Neural cell (in vitro differentiated cells): ENCODE results near the gene SEC24D. TPM values are rescaled to one million over a fixed set of nuclear protein-coding genes. Genes with fewer than 3 reads are reported as not detected.

Source experiments
- H2AFZ ChIP-seq: fragments of 200-600, 300-800 bp; sonication (generic), shearing (Covaris generic); 2 replicates; pipeline ENCODE4 v1.6.0; 2014; ENCODE audit warnings: low read depth, mild to moderate bottlenecking, antibody characterized with exemption, low read length, moderate library complexity
- H3F3A ChIP-seq: fragments of 200-600 bp; shearing (Covaris generic); 2 replicates; pipeline ENCODE4 v1.6.1; 2016; ENCODE audit warnings: mild to moderate bottlenecking, moderate library complexity, mixed read lengths, antibody characterized with exemption, low read length; ENCODE audit not compliant: insufficient read depth, poor library complexity, severe bottlenecking
- H3K27ac ChIP-seq: fragments of 200-600, 300-800 bp; sonication (generic), shearing (Covaris generic); 2 replicates; pipeline ENCODE4 v1.5.1; 2014; ENCODE audit warnings: mild to moderate bottlenecking, low read length, moderate library complexity
- H3K27me3 ChIP-seq: fragments of 300-800, 200-600 bp; sonication (generic), shearing (Covaris generic); 2 replicates; pipeline ENCODE4 v1.6.0; 2014; ENCODE audit warnings: mild to moderate bottlenecking, low read depth, low read length, moderate library complexity; ENCODE audit not compliant: insufficient read depth
- H3K36me3 ChIP-seq: fragments of 300-800, 200-600 bp; sonication (generic), shearing (Covaris generic); 2 replicates; pipeline ENCODE4 v1.5.1; 2014; ENCODE audit warnings: mild to moderate bottlenecking, antibody characterized with exemption, low read length, moderate library complexity; ENCODE audit not compliant: insufficient read depth
- H3K4me2 ChIP-seq: fragments of 300-800, 200-600 bp; sonication (generic), shearing (Covaris generic); 2 replicates; pipeline ENCODE4 v1.6.0; 2014; ENCODE audit warnings: mild to moderate bottlenecking, low read length
- H3K4me3 ChIP-seq: fragments of 300-800, 200-600 bp; sonication (generic), shearing (Covaris generic); 2 replicates; pipeline ENCODE4 v1.5.1; 2014; ENCODE audit warnings: mild to moderate bottlenecking, low read length, moderate library complexity
- H3K79me2 ChIP-seq: fragments of 200-600 bp; shearing (Covaris generic); replicated peaks from 2 replicates; pipeline ENCODE4 v1.6.0; 2014; ENCODE audit warnings: mild to moderate bottlenecking, low read length, moderate library complexity; ENCODE audit not compliant: insufficient read depth
- H3K9ac ChIP-seq: fragments of 300-800, 200-600 bp; sonication (generic), shearing (Covaris generic); 2 replicates; pipeline ENCODE4 v1.6.1; 2016; ENCODE audit warnings: mild to moderate bottlenecking, low read length, mixed read lengths
- H3K9me2 ChIP-seq: fragments of 200-600 bp; shearing (Covaris generic); 2 replicates; pipeline ENCODE4 v1.6.1; 2016; ENCODE audit warnings: mild to moderate bottlenecking, low read length, mixed read lengths; ENCODE audit not compliant: insufficient read depth
- H3K9me3 ChIP-seq: fragments of 200-600, 300-800 bp; sonication (generic), shearing (Covaris generic); 2 replicates; pipeline ENCODE4 v1.6.1; 2016; ENCODE audit warnings: mild to moderate bottlenecking, mixed run types, low read length, moderate library complexity, mixed read lengths
- H4K20me1 ChIP-seq: fragments of 200-600 bp; shearing (Covaris generic); 2 replicates; pipeline ENCODE4 v1.6.1; 2016; ENCODE audit warnings: mild to moderate bottlenecking, mixed run types; ENCODE audit not compliant: insufficient read depth
- CTCF ChIP-seq: fragments of 450-650 bp; IDR thresholded peaks from 2 replicates; pipeline ENCODE4 v1.5.1; 2014; ENCODE audit warnings: antibody characterized with exemption, mild to moderate bottlenecking, moderate library complexity; ENCODE audit not compliant: poor library complexity, severe bottlenecking
- EP300 ChIP-seq: fragments of 450-650 bp; conservative IDR thresholded peaks from 2 replicates; pipeline ENCODE4 v1.6.1; 2014; ENCODE audit warnings: antibody characterized with exemption, mild to moderate bottlenecking, moderate library complexity; ENCODE audit not compliant: poor library complexity, severe bottlenecking
- EZH2 ChIP-seq: fragments of 200-600, 300-800 bp; shearing (Covaris generic), sonication (generic); IDR thresholded peaks from 2 replicates; pipeline ENCODE4 v1.6.1; 2014; ENCODE audit warnings: antibody characterized with exemption, low read length, borderline replicate concordance, mild to moderate bottlenecking; ENCODE audit not compliant: insufficient read depth, poor library complexity, severe bottlenecking
- MXI1 ChIP-seq: fragments of 450-650 bp; conservative IDR thresholded peaks from 2 replicates; pipeline ENCODE4 v1.6.1; 2014; ENCODE audit warnings: antibody characterized with exemption, mild to moderate bottlenecking; ENCODE audit not compliant: poor library complexity, severe bottlenecking
- POLR2AphosphoS5 ChIP-seq: IDR thresholded peaks from 2 replicates; pipeline ENCODE4 v1.6.1; 2012
- RAD21 ChIP-seq: fragments of 450-650 bp; conservative IDR thresholded peaks from 2 replicates; pipeline ENCODE4 v1.6.1; 2014; ENCODE audit warnings: antibody characterized with exemption, mild to moderate bottlenecking, moderate library complexity
- REST ChIP-seq: IDR thresholded peaks from 2 replicates; pipeline ENCODE4 v1.6.1; 2012; ENCODE audit warnings: borderline replicate concordance
- SMC3 ChIP-seq: fragments of 450-650 bp; conservative IDR thresholded peaks from 2 replicates; pipeline ENCODE4 v1.6.1; 2014; ENCODE audit warnings: antibody characterized with exemption, mild to moderate bottlenecking, moderate library complexity; ENCODE audit not compliant: poor library complexity
- TAF1 ChIP-seq: IDR thresholded peaks from 2 replicates; pipeline ENCODE4 v1.6.1; 2012; ENCODE audit warnings: low read depth
- polyA plus RNA-seq: library from polyadenylated mRNA; depleted of rRNA; stranded (reverse); fragments of >200 nt; gene quantifications from 2 replicates; pipeline ENCODE4 v1.2.3, GENCODE V29; 2014

Gene SEC24D
- polyA plus RNA-seq, 1 donor from 2014 or later = 7.8 TPM

- Histone ChIP-seq H3F3A (no peaks in the 10 kb centered on the region), H3K9me3 (no peaks in the 10 kb centered on the region), H2AFZ (no peak overlapping the region), H3K27ac (no peak overlapping the region), H3K9ac (no peak overlapping the region), H3K4me3 (no peak overlapping the region), H3K27me3 (no peaks in the 10 kb centered on the region), H4K20me1 (no peaks in the 10 kb centered on the region), H3K79me2 (no peaks in the 10 kb centered on the region), H3K4me2 (no peak overlapping the region), H3K9me2 (no peaks in the 10 kb centered on the region), H3K36me3 (no peaks in the 10 kb centered on the region)
- TF ChIP-seq POLR2AphosphoS5 = no peak
- no peak for TF ChIP-seq SMC3
- no peak for TF ChIP-seq REST
- TF ChIP-seq CTCF = no peak
- no peak for TF ChIP-seq EZH2
- TF ChIP-seq EP300 = no peak
- TF ChIP-seq RAD21 = no peak
- no peak for TF ChIP-seq MXI1
- no peak for TF ChIP-seq TAF1
Observed at GRCh38 chr4:118745357-118745756, 90.6 kb downstream of the SEC24D start.

GRCh38 chr4:118743867-118744266, 92.1 kb downstream of the SEC24D start:
- TF ChIP-seq POLR2AphosphoS5 (no peak), CTCF (no peak), EZH2 (no peak), SMC3 (no peak), RAD21 (no peak), EP300 (no peak), REST (no peak), TAF1 (no peak), MXI1 (no peak)
- Histone ChIP-seq H4K20me1 (no peaks in the 10 kb centered on the region), H3K4me3 (no peak overlapping the region), H3F3A (no peaks in the 10 kb centered on the region), H3K36me3 (no peaks in the 10 kb centered on the region), H2AFZ (no peak overlapping the region), H3K9ac (no peak overlapping the region), H3K9me2 (no peaks in the 10 kb centered on the region), H3K79me2 (no peaks in the 10 kb centered on the region), H3K4me2 (no peak overlapping the region), H3K27ac (no peak overlapping the region), H3K9me3 (no peaks in the 10 kb centered on the region), H3K27me3 (no peaks in the 10 kb centered on the region)
